ENCODE results near the gene TATDN2.

TATDN2 gene

GRCh38 chr3:10217359-10217758, 30.9 kb upstream of the TATDN2 start:
- Histone ChIP-seq H3K27me3 (ENCODE audit: insufficient read depth, low read length) (no peaks in the 10 kb centered on the region), H2AK5ac (ENCODE audit: low read length) (no peak overlapping the region), H3K18ac (ENCODE audit: low read length) (no peak overlapping the region), H2AFZ (ENCODE audit: insufficient read depth, low read length, poor library complexity) (no peak overlapping the region), H3K14ac (ENCODE audit: low read length) (no peak overlapping the region), H3K79me2 (ENCODE audit: control insufficient read depth, insufficient read depth, low read length, poor library complexity) (no peaks in the 10 kb centered on the region), H3K23ac (ENCODE audit: low read length) (no peak overlapping the region), H2BK12ac (ENCODE audit: low read length) (no peak overlapping the region), H3K36me3 (ENCODE audit: control insufficient read depth in 1 of 2, insufficient read depth in 2 of 2, low read length in 2 of 2) (peaks cover 0 to 3% of the 10 kb centered on the region in 2 experiments), H2BK5ac (ENCODE audit: low read depth, low read length, poor library complexity) (no peak overlapping the region), H3K79me1 (ENCODE audit: low read length) (no peaks in the 10 kb centered on the region), H4K91ac (ENCODE audit: low read depth, low read length) (no peak overlapping the region), H3K27ac (ENCODE audit: low read depth, low read length) (no peak overlapping the region), H2BK120ac (ENCODE audit: insufficient read depth, low read length, poor library complexity) (no peak overlapping the region), H4K12ac (ENCODE audit: low read depth, low read length) (no peak overlapping the region), H3K4me3 (ENCODE audit: low read depth, low read length) (no peak overlapping the region), H4K8ac (ENCODE audit: low read depth, low read length) (no peak overlapping the region), H3K4me2 (ENCODE audit: low read length) (no peak overlapping the region), H3K9ac (ENCODE audit: low read length) (no peak overlapping the region), H3K4me1 (ENCODE audit: control insufficient read depth in 1 of 2, insufficient read depth in 2 of 2, low read length in 2 of 2) (peaks cover 0 to 4% of the 10 kb centered on the region in 2 experiments), H3K4ac (ENCODE audit: low read depth, low read length) (no peak overlapping the region), H3K9me3 (ENCODE audit: insufficient read depth, low read depth, low read length) (peaks cover 7% of the 10 kb centered on the region)
- DNase-seq: no peak
- no CpG with 5 or more reads among the region's 3 CpGs for WGBS (ENCODE audit: extremely low coverage, insufficient coverage, insufficient read length)

GRCh38 chr3:10219737-10220136, 28.5 kb upstream of the TATDN2 start:
- Histone ChIP-seq H3K4me1 (ENCODE audit: control insufficient read depth in 1 of 2, insufficient read depth in 2 of 2, low read length in 2 of 2) (peaks cover 0 to 4% of the 10 kb centered on the region in 2 experiments), H3K14ac (ENCODE audit: low read length) (no peak overlapping the region), H2BK12ac (ENCODE audit: low read length) (no peak overlapping the region), H4K8ac (ENCODE audit: low read depth, low read length) (no peak overlapping the region), H3K79me1 (ENCODE audit: low read length) (no peaks in the 10 kb centered on the region), H3K4me3 (ENCODE audit: low read depth, low read length) (no peak overlapping the region), H3K18ac (ENCODE audit: low read length) (no peak overlapping the region), H4K12ac (ENCODE audit: low read depth, low read length) (no peak overlapping the region), H3K27ac (ENCODE audit: low read depth, low read length) (no peak overlapping the region), H3K9me3 (ENCODE audit: insufficient read depth, low read depth, low read length) (peaks cover 7% of the 10 kb centered on the region), H3K9ac (ENCODE audit: low read length) (no peak overlapping the region), H3K4ac (ENCODE audit: low read depth, low read length) (no peak overlapping the region), H2AFZ (ENCODE audit: insufficient read depth, low read length, poor library complexity) (no peak overlapping the region), H3K79me2 (ENCODE audit: control insufficient read depth, insufficient read depth, low read length, poor library complexity) (no peaks in the 10 kb centered on the region), H3K27me3 (ENCODE audit: insufficient read depth, low read length) (no peaks in the 10 kb centered on the region), H2BK5ac (ENCODE audit: low read depth, low read length, poor library complexity) (no peak overlapping the region), H2AK5ac (ENCODE audit: low read length) (no peak overlapping the region), H3K23ac (ENCODE audit: low read length) (no peak overlapping the region), H3K36me3 (ENCODE audit: control insufficient read depth in 1 of 2, insufficient read depth in 2 of 2, low read length in 2 of 2) (peaks cover 3% of the 10 kb centered on the region in 2 experiments), H3K4me2 (ENCODE audit: low read length) (no peak overlapping the region), H2BK120ac (ENCODE audit: insufficient read depth, low read length, poor library complexity) (no peak overlapping the region), H4K91ac (ENCODE audit: low read depth, low read length) (no peak overlapping the region)
- DNase-seq: no peak
- no CpG with 5 or more reads among the region's 9 CpGs for WGBS (ENCODE audit: extremely low coverage, insufficient coverage, insufficient read length)

- Histone ChIP-seq H3K4me1 (ENCODE audit: control insufficient read depth in 1 of 2, insufficient read depth in 2 of 2, low read length in 2 of 2) (peaks cover 0 to 4% of the 10 kb centered on the region in 2 experiments), H3K14ac (ENCODE audit: low read length) (no peak overlapping the region), H3K79me2 (ENCODE audit: control insufficient read depth, insufficient read depth, low read length, poor library complexity) (no peaks in the 10 kb centered on the region), H2AK5ac (ENCODE audit: low read length) (no peak overlapping the region), H4K91ac (ENCODE audit: low read depth, low read length) (no peak overlapping the region), H3K79me1 (ENCODE audit: low read length) (no peaks in the 10 kb centered on the region), H3K23ac (ENCODE audit: low read length) (no peak overlapping the region), H3K18ac (ENCODE audit: low read length) (no peak overlapping the region), H3K27me3 (ENCODE audit: insufficient read depth, low read length) (no peaks in the 10 kb centered on the region), H4K8ac (ENCODE audit: low read depth, low read length) (no peak overlapping the region), H3K4ac (ENCODE audit: low read depth, low read length) (no peak overlapping the region), H2BK12ac (ENCODE audit: low read length) (no peak overlapping the region), H2AFZ (ENCODE audit: insufficient read depth, low read length, poor library complexity) (no peak overlapping the region), H3K27ac (ENCODE audit: low read depth, low read length) (no peak overlapping the region), H3K36me3 (ENCODE audit: control insufficient read depth in 1 of 2, insufficient read depth in 2 of 2, low read length in 2 of 2) (peaks cover 0 to 3% of the 10 kb centered on the region in 2 experiments), H3K9ac (ENCODE audit: low read length) (no peak overlapping the region), H4K12ac (ENCODE audit: low read depth, low read length) (no peak overlapping the region), H3K4me3 (ENCODE audit: low read depth, low read length) (peak overlapping the region; percentile 17), H2BK120ac (ENCODE audit: insufficient read depth, low read length, poor library complexity) (no peak overlapping the region), H3K4me2 (ENCODE audit: low read length) (no peak overlapping the region), H3K9me3 (ENCODE audit: insufficient read depth, low read depth, low read length) (peaks cover under 1% of the 10 kb centered on the region), H2BK5ac (ENCODE audit: low read depth, low read length, poor library complexity) (no peak overlapping the region)
- DNase-seq: no peak
- no CpG with 5 or more reads among the region's 10 CpGs for WGBS (ENCODE audit: extremely low coverage, insufficient coverage, insufficient read length)
Observed at GRCh38 chr3:10223676-10224639, 24.3 kb upstream of the TATDN2 start.

- no peak overlapping the region for H4K12ac ChIP-seq (ENCODE audit: low read depth, low read length)
- H2BK120ac ChIP-seq (ENCODE audit: insufficient read depth, low read length, poor library complexity): no peak overlapping the region
- H3K79me1 ChIP-seq (ENCODE audit: low read length): no peaks in the 10 kb centered on the region
- no peaks in the 10 kb centered on the region for H3K79me2 ChIP-seq (ENCODE audit: control insufficient read depth, insufficient read depth, low read length, poor library complexity)
- no CpG with 5 or more reads among the region's 4 CpGs for WGBS (ENCODE audit: extremely low coverage, insufficient coverage, insufficient read length)
- no peaks in the 10 kb centered on the region for H3K4me1 ChIP-seq (ENCODE audit: control insufficient read depth in 1 of 2, insufficient read depth in 2 of 2, low read length in 2 of 2)
- H3K36me3 ChIP-seq (ENCODE audit: control insufficient read depth in 1 of 2, insufficient read depth in 2 of 2, low read length in 2 of 2): peaks cover 0 to 3% of the 10 kb centered on the region in 2 experiments
- H2AFZ ChIP-seq (ENCODE audit: insufficient read depth, low read length, poor library complexity): no peak overlapping the region
- H2BK5ac ChIP-seq (ENCODE audit: low read depth, low read length, poor library complexity): no peak overlapping the region
- no peak overlapping the region for H3K4ac ChIP-seq (ENCODE audit: low read depth, low read length)
- no peak overlapping the region for H2AK5ac ChIP-seq (ENCODE audit: low read length)
- no peaks in the 10 kb centered on the region for H3K9me3 ChIP-seq (ENCODE audit: insufficient read depth, low read depth, low read length)
- H3K4me3 ChIP-seq (ENCODE audit: low read depth, low read length): no peak overlapping the region
- no peak overlapping the region for H2BK12ac ChIP-seq (ENCODE audit: low read length)
- H4K8ac ChIP-seq (ENCODE audit: low read depth, low read length): no peak overlapping the region
- H4K91ac ChIP-seq (ENCODE audit: low read depth, low read length): no peak overlapping the region
- H3K27ac ChIP-seq (ENCODE audit: low read depth, low read length): no peak overlapping the region
- H3K4me2 ChIP-seq (ENCODE audit: low read length): no peak overlapping the region
- H3K23ac ChIP-seq (ENCODE audit: low read length): no peak overlapping the region
- no peak overlapping the region for H3K14ac ChIP-seq (ENCODE audit: low read length)
- DNase-seq: peak; percentile 54 to 78
- H3K18ac ChIP-seq (ENCODE audit: low read length): no peak overlapping the region
- no peak overlapping the region for H3K9ac ChIP-seq (ENCODE audit: low read length)
- H3K27me3 ChIP-seq (ENCODE audit: insufficient read depth, low read length): no peaks in the 10 kb centered on the region
Observed at GRCh38 chr3:10224794-10225665, 23.2 kb upstream of the TATDN2 start.
